Common myeloid progenitor, CD34-positive (primary cell): ENCODE results near the gene ALCAM.

Source experiments
- CTCF ChIA-PET: fragments of 350-600 bp; sonication (Branson Sonifier 250); formaldehyde crosslinking; loops from one replicate; lab custom pipeline; 2021; ENCODE audit warnings: antibody characterized with exemption; lab: Charles Lee
- POLR2A ChIA-PET: fragments of 350-600 bp; sonication (Branson Sonifier 250); formaldehyde crosslinking; loops from one replicate; lab custom pipeline; 2021; ENCODE audit warnings: antibody characterized with exemption; lab: Charles Lee
- DNase-seq, 3 donors: peaks; one replicate each; pipeline versions ENCODE4 v3.0.0 to v3.0.0-alpha.2; 2013
- H3K27ac ChIP-seq, 2 experiments: 1 replicate in 1 of 2; 2 replicates in 1 of 2; pipeline ENCODE4 v1.7.0; 2013; ENCODE audit warnings: inconsistent platforms in 2 of 2, low read length in 2 of 2, mild to moderate bottlenecking in 2 of 2, low read depth in 1 of 2, moderate library complexity in 1 of 2; ENCODE audit not compliant: severe bottlenecking in 2 of 2, insufficient read depth in 1 of 2, poor library complexity in 1 of 2
- H3K27me3 ChIP-seq, 5 experiments: replicated peaks in 2 of 5; 1 replicate in 3 of 5; 2 replicates in 2 of 5; pipeline versions ENCODE4 v1.6.1 to v1.7.0; 2013; ENCODE audit warnings: low read length in 4 of 5, mild to moderate bottlenecking in 2 of 5, moderate library complexity in 2 of 5, inconsistent platforms in 1 of 5; ENCODE audit not compliant: insufficient read depth in 5 of 5, control insufficient read depth in 4 of 5
- H3K36me3 ChIP-seq, 4 experiments: 1 replicate in 2 of 4; 2 replicates in 2 of 4; pipeline versions ENCODE4 v1.6.1 to v1.7.0; 2013; ENCODE audit warnings: low read length in 3 of 4, control low read depth in 1 of 4, mild to moderate bottlenecking in 1 of 4; ENCODE audit not compliant: control insufficient read depth in 4 of 4, insufficient read depth in 4 of 4
- H3K4me1 ChIP-seq, 4 experiments: 1 replicate in 3 of 4; 2 replicates in 1 of 4; pipeline versions ENCODE4 v1.6.1 to v1.7.1; 2013; ENCODE audit warnings: low read length in 3 of 4, mild to moderate bottlenecking in 3 of 4, control low read depth in 1 of 4, inconsistent platforms in 1 of 4, moderate library complexity in 1 of 4; ENCODE audit not compliant: control insufficient read depth in 4 of 4, insufficient read depth in 4 of 4; ENCODE audit errors: control extremely low read depth in 1 of 4
- H3K4me3 ChIP-seq, 7 experiments: 1 replicate in 4 of 7; 2 replicates in 3 of 7; pipeline versions ENCODE4 v1.5.1 to v1.7.0; 2013; ENCODE audit warnings: mild to moderate bottlenecking in 7 of 7, low read length in 6 of 7, moderate library complexity in 6 of 7, inconsistent platforms in 2 of 7, low read depth in 2 of 7, control low read depth in 1 of 7; ENCODE audit not compliant: insufficient read depth in 4 of 7, control insufficient read depth in 1 of 7; ENCODE audit errors: extremely low read depth in 1 of 7
- H3K9me3 ChIP-seq, 5 experiments: 1 replicate in 4 of 5; 2 replicates in 1 of 5; pipeline versions ENCODE4 v1.6.1 to v1.7.1; 2013; ENCODE audit warnings: low read length in 4 of 5, mild to moderate bottlenecking in 2 of 5, inconsistent platforms in 1 of 5, low read depth in 1 of 5, moderate library complexity in 1 of 5; ENCODE audit not compliant: control insufficient read depth in 4 of 5, insufficient read depth in 2 of 5; ENCODE audit errors: control extremely low read depth in 1 of 5
- WGBS: methylation state at CpG from one replicate; pipeline ENCODE4 v1.1.5; 2013; ENCODE audit not compliant: insufficient coverage; 5-methylcytosine and 5-hydroxymethylcytosine counted together

ALCAM gene

GRCh38 chr3:105608623-105609022 lies 241.9 kb downstream of the ALCAM start:
- Histone ChIP-seq H3K4me3 (no peak overlapping the region), H3K27me3 (no peaks in the 10 kb centered on the region), H3K27ac (no peak overlapping the region), H3K4me1 (no peaks in the 10 kb centered on the region), H3K36me3 (no peaks in the 10 kb centered on the region), H3K9me3 (no peaks in the 10 kb centered on the region)
- DNase-seq: no peak
- WGBS: 84% methylated on average over 16 of the region's 17 CpGs
- POLR2A ChIA-PET: no interaction called here
- CTCF ChIA-PET: no interaction called here

- Histone ChIP-seq H3K36me3 (no peaks in the 10 kb centered on the region), H3K9me3 (no peaks in the 10 kb centered on the region), H3K27me3 (no peaks in the 10 kb centered on the region), H3K4me1 (no peaks in the 10 kb centered on the region), H3K27ac (no peak overlapping the region), H3K4me3 (no peak overlapping the region)
- ChIA-PET CTCF (no interaction called here), POLR2A (no interaction called here)
- DNase-seq: no peak
- no CpG with 5 or more reads among the region's 4 CpGs for WGBS
Measured at GRCh38 chr3:105610473-105610872, 243.8 kb downstream of the ALCAM start.

DNA sequence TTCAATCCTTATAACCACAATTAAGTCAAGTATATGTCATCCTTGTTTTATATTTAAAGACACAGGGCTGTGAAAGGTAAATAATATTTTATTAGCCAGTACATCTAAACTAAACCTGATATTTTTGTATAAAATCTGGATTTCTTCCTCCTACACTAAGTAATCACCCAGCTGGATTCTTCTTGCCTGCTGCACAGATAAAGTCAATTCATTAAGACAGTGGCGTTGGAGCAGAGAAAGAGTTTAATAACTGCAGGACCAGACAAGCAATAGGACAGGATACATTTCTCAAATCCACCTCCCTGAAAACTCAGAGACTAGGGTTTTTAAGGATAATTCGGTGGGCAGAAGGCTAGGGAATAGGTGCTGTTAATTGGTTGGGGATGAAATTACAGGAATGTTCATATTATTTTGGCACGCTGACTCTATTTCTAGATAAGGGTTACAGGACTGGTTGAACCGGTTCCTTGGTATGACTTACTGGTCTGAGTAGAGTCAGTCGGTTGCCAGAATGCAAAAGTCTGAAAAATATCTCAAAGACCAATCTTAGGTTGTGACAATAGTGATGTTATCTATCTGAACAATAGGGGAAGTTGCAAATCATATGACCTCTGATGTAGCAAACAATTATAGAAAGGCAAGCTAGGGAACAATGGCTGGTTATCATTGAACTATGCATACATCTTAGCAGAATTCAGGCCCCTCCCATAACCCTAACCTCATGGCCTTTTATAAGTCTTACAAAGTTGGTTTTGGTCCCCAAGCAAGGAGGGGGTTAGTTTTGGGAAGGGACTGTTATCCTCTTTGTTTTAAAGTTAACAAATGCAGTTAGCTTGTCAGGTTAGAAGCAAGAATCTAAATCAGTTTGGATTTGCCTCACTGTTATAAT lies 244.8 kb downstream of the ALCAM start:
- Histone ChIP-seq H3K27ac (no peak overlapping the region), H3K27me3 (no peaks in the 10 kb centered on the region), H3K36me3 (no peaks in the 10 kb centered on the region), H3K9me3 (no peaks in the 10 kb centered on the region), H3K4me3 (no peak overlapping the region), H3K4me1 (no peaks in the 10 kb centered on the region)
- WGBS: 90% methylated on average over 3 of the region's 5 CpGs
- CTCF ChIA-PET: no interaction called here
- POLR2A ChIA-PET: no interaction called here
- DNase-seq: no peak

- 94% methylated on average over 2 of the region's 2 CpGs for WGBS
- H3K27ac ChIP-seq: no peak overlapping the region
- H3K4me1 ChIP-seq: no peaks in the 10 kb centered on the region
- DNase-seq: no peak
- no peaks in the 10 kb centered on the region for H3K27me3 ChIP-seq
- ChIA-PET CTCF (no interaction called here), POLR2A (no interaction called here)
- no peak overlapping the region for H3K4me3 ChIP-seq
- no peaks in the 10 kb centered on the region for H3K9me3 ChIP-seq
- H3K36me3 ChIP-seq: no peaks in the 10 kb centered on the region
Measured at GRCh38 chr3:105613120-105613519, 246.4 kb downstream of the ALCAM start.

DNA sequence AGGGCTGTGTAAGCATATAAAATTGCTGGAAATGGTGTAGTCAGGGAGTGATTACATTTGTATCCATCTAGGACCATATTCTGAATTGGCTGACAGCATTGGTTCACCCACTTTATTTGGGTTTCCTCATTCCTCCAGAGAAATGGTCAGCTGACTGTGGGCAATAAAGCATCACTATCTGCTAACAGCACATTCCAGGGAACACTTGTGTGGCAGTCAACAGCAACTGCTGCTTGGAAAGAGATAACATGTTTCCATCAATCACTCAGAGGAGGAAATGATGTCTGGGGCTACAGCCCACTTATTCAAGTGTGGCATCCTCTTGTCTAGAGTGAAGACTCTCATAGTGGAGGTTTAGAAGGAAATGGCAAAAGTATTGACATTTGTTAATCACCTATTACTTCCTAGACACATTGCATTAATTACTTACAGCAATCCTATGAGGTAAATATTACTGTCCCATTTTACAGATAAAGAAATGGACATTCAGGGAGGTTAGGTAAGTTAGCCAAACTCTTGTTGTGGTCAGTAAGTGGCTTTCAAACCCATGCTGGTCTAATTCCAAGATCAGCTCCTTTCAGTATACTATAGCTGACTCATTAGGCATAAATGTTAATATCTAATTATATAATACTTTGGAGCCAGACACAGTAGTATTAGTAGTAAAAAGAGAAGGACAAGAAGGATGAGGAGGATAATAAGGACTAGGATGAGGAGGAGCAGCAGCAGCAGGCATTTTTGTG lies 247.8 kb downstream of the ALCAM start:
- Histone ChIP-seq H3K36me3 (no peaks in the 10 kb centered on the region), H3K9me3 (no peaks in the 10 kb centered on the region), H3K4me3 (no peak overlapping the region), H3K27me3 (no peaks in the 10 kb centered on the region), H3K27ac (no peak overlapping the region), H3K4me1 (no peaks in the 10 kb centered on the region)
- peak; percentile 65 to 90 (median 72) for DNase-seq
- CTCF ChIA-PET: no interaction called here
- POLR2A ChIA-PET: no interaction called here

- Histone ChIP-seq H3K4me1 (no peaks in the 10 kb centered on the region), H3K27ac (no peak overlapping the region), H3K36me3 (no peaks in the 10 kb centered on the region), H3K9me3 (no peaks in the 10 kb centered on the region), H3K27me3 (no peaks in the 10 kb centered on the region), H3K4me3 (no peak overlapping the region)
- ChIA-PET POLR2A (no interaction called here), CTCF (no interaction called here)
- DNase-seq: no peak
- 100% methylated on average over 2 of the region's 3 CpGs for WGBS
Measured at GRCh38 chr3:105615814-105616213, 249.1 kb downstream of the ALCAM start.

GRCh38 chr3:105616374-105617121 lies 249.8 kb downstream of the ALCAM start:
- DNase-seq: no peak
- Histone ChIP-seq H3K4me1 (no peaks in the 10 kb centered on the region), H3K4me3 (no peak overlapping the region), H3K27me3 (no peaks in the 10 kb centered on the region), H3K36me3 (no peaks in the 10 kb centered on the region), H3K9me3 (no peaks in the 10 kb centered on the region), H3K27ac (no peak overlapping the region)
- WGBS: 97% methylated on average over 3 of the region's 5 CpGs
- POLR2A ChIA-PET: no interaction called here
- CTCF ChIA-PET: no interaction called here
